Endothelial cell of umbilical vein (primary cell): Measurements from ENCODE around the gene SMCP.

Source experiments
- CTCF ChIP-seq, 2 donors: IDR thresholded peaks; 1 replicate in 1 of 2; 2 replicates in 1 of 2; pipeline ENCODE4 v1.5.1; 2011; ENCODE audit warnings: low read length in 2 of 2, mild to moderate bottlenecking in 2 of 2, moderate library complexity in 2 of 2, control low read depth in 1 of 2, inconsistent platforms in 1 of 2, low read depth in 1 of 2; ENCODE audit not compliant: insufficient read depth in 1 of 2; ENCODE audit errors: extremely low read depth in 1 of 2
- EZH2 ChIP-seq: IDR thresholded peaks from 2 replicates; pipeline ENCODE4 v1.6.1; 2012; ENCODE audit warnings: borderline replicate concordance, low read depth, mild to moderate bottlenecking, moderate library complexity, low read length, inconsistent platforms; ENCODE audit not compliant: severe bottlenecking
- FOS ChIP-seq: IDR thresholded peaks from 2 replicates; pipeline ENCODE4 v1.6.1; 2011; ENCODE audit warnings: mild to moderate bottlenecking, low read length, moderate library complexity, borderline replicate concordance; ENCODE audit not compliant: insufficient read depth
- GATA2 ChIP-seq: IDR thresholded peaks from 2 replicates; pipeline ENCODE4 v1.7.0; 2011; ENCODE audit warnings: low read depth, mild to moderate bottlenecking, moderate library complexity, mixed read lengths, low read length; ENCODE audit not compliant: insufficient read length, insufficient read depth
- JUN ChIP-seq: IDR thresholded peaks from 2 replicates; pipeline ENCODE4 v1.6.1; 2011; ENCODE audit warnings: borderline replicate concordance, low read depth; ENCODE audit not compliant: insufficient read length, insufficient read depth
- MYC ChIP-seq: IDR thresholded peaks from one replicate; pipeline ENCODE4 v1.6.1; 2011; ENCODE audit warnings: mild to moderate bottlenecking, low read depth, low read length
- POLR2A ChIP-seq: IDR thresholded peaks from 2 replicates; pipeline ENCODE4 v1.6.1; 2012; ENCODE audit warnings: low read depth, mild to moderate bottlenecking, control low read depth, low read length
- POLR2AphosphoS5 ChIP-seq: IDR thresholded peaks from 2 replicates; pipeline ENCODE4 v1.6.1; 2012; ENCODE audit warnings: low read depth, mild to moderate bottlenecking, control low read depth, low read length, moderate library complexity; ENCODE audit not compliant: insufficient read depth
- TF ChIP-seq, protein P1 (sequence below): IDR thresholded peaks from 2 replicates; pipeline ENCODE4 v1.6.1; 2011; ENCODE audit not compliant: insufficient read depth, insufficient read length

- TF ChIP-seq CTCF (IDR thresholded peaks at IDR 0.05; ENCODE audit: extremely low read depth in 1 of 2, insufficient read depth in 1 of 2, low read depth in 1 of 2, low read length in 2 of 2), result no peak
- TF ChIP-seq POLR2A, result no peak
- TF ChIP-seq JUN, result no peak
- no peak for TF ChIP-seq POLR2AphosphoS5
- no peak for TF ChIP-seq EZH2
- no peak for TF ChIP-seq MYC
- TF ChIP-seq, protein P1, sequence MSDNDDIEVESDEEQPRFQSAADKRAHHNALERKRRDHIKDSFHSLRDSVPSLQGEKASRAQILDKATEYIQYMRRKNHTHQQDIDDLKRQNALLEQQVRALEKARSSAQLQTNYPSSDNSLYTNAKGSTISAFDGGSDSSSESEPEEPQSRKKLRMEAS, result no peak
- TF ChIP-seq FOS, result no peak
- no peak for TF ChIP-seq GATA2
Measured at GRCh38 chr1:152926091-152926490, 48.0 kb downstream of the SMCP start.
